ENCODE results near the gene MSLN.

MSLN gene

GRCh38 chr16:735982-736453, 24.5 kb upstream of the MSLN start:
- Histone ChIP-seq H3K79me2 (ENCODE audit: insufficient read depth, low read length) (peaks cover 18% of the 10 kb centered on the region), H3K4me1 (ENCODE audit: insufficient read depth, low read length) (peaks cover 14% of the 10 kb centered on the region), H3K27me3 (ENCODE audit: insufficient read depth, low read length, poor library complexity) (no peaks in the 10 kb centered on the region), H3K4me3 (ENCODE audit: low read depth in 1 of 2, low read length in 2 of 2) (no peak overlapping the region), H3K27ac (ENCODE audit: low read length) (no peak overlapping the region), H3K9ac (ENCODE audit: low read depth, low read length) (no peak overlapping the region), H4K20me1 (ENCODE audit: insufficient read depth, low read length) (peaks cover 4% of the 10 kb centered on the region; the same call in 1 of the 2 replicates), H3K4me2 (ENCODE audit: insufficient read depth, low read length) (no peak overlapping the region), H3K9me3 (ENCODE audit: insufficient read depth, low read length, severe bottlenecking) (no peaks in the 10 kb centered on the region), H2AFZ (ENCODE audit: low read depth, low read length) (no peak overlapping the region), H3K36me3 (ENCODE audit: insufficient read depth, low read length) (peaks cover 75% of the 10 kb centered on the region)
- no peak for TF ChIP-seq EZH2 (IDR thresholded peaks at IDR 0.05; ENCODE audit: borderline replicate concordance, low read depth, low read length, severe bottlenecking)
- DNase-seq (no peak), ATAC-seq (ENCODE audit: insufficient read depth, low read depth) (no peak)

- no peak overlapping the region for H3K9ac ChIP-seq (ENCODE audit: low read depth, low read length)
- H4K20me1 ChIP-seq (ENCODE audit: insufficient read depth, low read length), result peaks cover 4% of the 10 kb centered on the region; the same call in 1 of the 2 replicates
- H3K79me2 ChIP-seq (ENCODE audit: insufficient read depth, low read length), result peaks cover 18% of the 10 kb centered on the region
- H3K4me1 ChIP-seq (ENCODE audit: insufficient read depth, low read length), result peaks cover 19% of the 10 kb centered on the region
- peaks cover 65% of the 10 kb centered on the region for H3K36me3 ChIP-seq (ENCODE audit: insufficient read depth, low read length)
- H3K4me3 ChIP-seq (ENCODE audit: low read depth in 1 of 2, low read length in 2 of 2), result no peak overlapping the region
- H2AFZ ChIP-seq (ENCODE audit: low read depth, low read length), result no peak overlapping the region
- H3K4me2 ChIP-seq (ENCODE audit: insufficient read depth, low read length), result no peak overlapping the region
- H3K27me3 ChIP-seq (ENCODE audit: insufficient read depth, low read length, poor library complexity), result no peaks in the 10 kb centered on the region
- H3K27ac ChIP-seq (ENCODE audit: low read length), result no peak overlapping the region
- no peak for ATAC-seq (ENCODE audit: insufficient read depth, low read depth)
- no peak for DNase-seq
- TF ChIP-seq EZH2 (IDR thresholded peaks at IDR 0.05; ENCODE audit: borderline replicate concordance, low read depth, low read length, severe bottlenecking), result no peak
- TF ChIP-seq CTCF (IDR thresholded peaks at IDR 0.05; ENCODE audit: borderline replicate concordance, extremely low read depth, low read length, poor library complexity, severe bottlenecking), result no peak
- H3K9me3 ChIP-seq (ENCODE audit: insufficient read depth, low read length, severe bottlenecking), result no peaks in the 10 kb centered on the region
Measured at GRCh38 chr16:736936-737481, 23.5 kb upstream of the MSLN start.

- Histone ChIP-seq H3K36me3 (ENCODE audit: insufficient read depth, low read length) (peaks cover 37% of the 10 kb centered on the region), H3K27ac (ENCODE audit: low read length) (peak overlapping the region; percentile 75), H3K79me2 (ENCODE audit: insufficient read depth, low read length) (peaks cover 18% of the 10 kb centered on the region), H3K9me3 (ENCODE audit: insufficient read depth, low read length, severe bottlenecking) (no peaks in the 10 kb centered on the region), H4K20me1 (ENCODE audit: insufficient read depth, low read length) (no peaks in the 10 kb centered on the region), H2AFZ (ENCODE audit: low read depth, low read length) (peak overlapping the region; percentile 81), H3K4me2 (ENCODE audit: insufficient read depth, low read length) (peak overlapping the region; percentile 99), H3K4me3 (ENCODE audit: low read depth in 1 of 2, low read length in 2 of 2) (peak overlapping the region; percentile 91 to 98), H3K27me3 (ENCODE audit: insufficient read depth, low read length, poor library complexity) (no peaks in the 10 kb centered on the region), H3K4me1 (ENCODE audit: insufficient read depth, low read length) (peaks cover 19% of the 10 kb centered on the region), H3K9ac (ENCODE audit: low read depth, low read length) (peak overlapping the region; percentile 96)
- TF ChIP-seq EZH2 (IDR thresholded peaks at IDR 0.05; ENCODE audit: borderline replicate concordance, low read depth, low read length, severe bottlenecking) (no peak), CTCF (IDR thresholded peaks at IDR 0.05; ENCODE audit: borderline replicate concordance, extremely low read depth, low read length, poor library complexity, severe bottlenecking) (no peak)
- DNase-seq (no peak), ATAC-seq (ENCODE audit: insufficient read depth, low read depth) (no peak)
Measured at GRCh38 chr16:739560-740458, 20.7 kb upstream of the MSLN start.

GRCh38 chr16:740459-740763, 20.1 kb upstream of the MSLN start:
- Histone ChIP-seq H3K9me3 (ENCODE audit: insufficient read depth, low read length, severe bottlenecking) (no peaks in the 10 kb centered on the region), H3K9ac (ENCODE audit: low read depth, low read length) (peak overlapping the region; percentile 96), H4K20me1 (ENCODE audit: insufficient read depth, low read length) (no peaks in the 10 kb centered on the region), H3K36me3 (ENCODE audit: insufficient read depth, low read length) (peaks cover 31% of the 10 kb centered on the region), H3K79me2 (ENCODE audit: insufficient read depth, low read length) (peaks cover 18% of the 10 kb centered on the region), H3K27me3 (ENCODE audit: insufficient read depth, low read length, poor library complexity) (no peaks in the 10 kb centered on the region), H3K4me2 (ENCODE audit: insufficient read depth, low read length) (peak overlapping the region; percentile 99), H3K27ac (ENCODE audit: low read length) (peak overlapping the region; percentile 75), H2AFZ (ENCODE audit: low read depth, low read length) (peak overlapping the region; percentile 81), H3K4me3 (ENCODE audit: low read depth in 1 of 2, low read length in 2 of 2) (peak overlapping the region; percentile 91 to 98), H3K4me1 (ENCODE audit: insufficient read depth, low read length) (peaks cover 19% of the 10 kb centered on the region)
- ATAC-seq (ENCODE audit: insufficient read depth, low read depth) (peak; percentile 60), DNase-seq (no peak)
- no peak for TF ChIP-seq CTCF (IDR thresholded peaks at IDR 0.05; ENCODE audit: borderline replicate concordance, extremely low read depth, low read length, poor library complexity, severe bottlenecking)
- no peak for TF ChIP-seq EZH2 (IDR thresholded peaks at IDR 0.05; ENCODE audit: borderline replicate concordance, low read depth, low read length, severe bottlenecking)
